ENCODE results near the gene RNF220.

RNF220 gene

DNA sequence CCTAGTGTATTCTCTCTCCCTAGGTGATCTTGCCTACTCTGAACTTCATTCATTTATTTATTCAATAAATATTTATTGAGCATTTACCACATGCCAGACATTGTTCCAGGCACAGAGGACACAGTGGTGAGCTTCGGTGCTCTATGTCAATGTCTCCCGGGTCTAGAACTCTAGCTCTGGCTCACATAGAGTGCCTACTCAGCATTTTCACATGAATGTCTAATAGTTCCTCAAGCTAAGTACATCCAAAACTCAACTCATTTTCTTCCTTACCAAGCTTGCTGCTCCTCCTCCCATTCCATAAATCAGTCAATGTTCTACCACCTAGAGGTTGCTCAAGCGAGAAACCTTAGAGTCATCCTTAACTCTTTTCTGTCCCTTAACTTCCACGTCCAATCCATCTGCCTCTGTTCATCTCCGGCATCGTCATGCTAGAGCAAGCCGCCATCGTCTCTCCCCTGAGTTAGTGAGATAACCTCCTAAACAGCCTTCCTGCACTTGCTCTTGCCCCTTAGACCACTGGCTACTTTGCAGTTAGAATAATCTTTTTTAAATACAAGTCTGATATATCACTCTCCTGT lies 201.7 kb downstream of the RNF220 start:
- no peak for DNase-seq (ENCODE audit: low read depth in 1 of 2, low spot score in 1 of 2)

- DNase-seq (ENCODE audit: low read depth in 1 of 2, low spot score in 1 of 2), result no peak
Measured at GRCh38 chr1:44608141-44608540, 203.1 kb downstream of the RNF220 start.

DNA sequence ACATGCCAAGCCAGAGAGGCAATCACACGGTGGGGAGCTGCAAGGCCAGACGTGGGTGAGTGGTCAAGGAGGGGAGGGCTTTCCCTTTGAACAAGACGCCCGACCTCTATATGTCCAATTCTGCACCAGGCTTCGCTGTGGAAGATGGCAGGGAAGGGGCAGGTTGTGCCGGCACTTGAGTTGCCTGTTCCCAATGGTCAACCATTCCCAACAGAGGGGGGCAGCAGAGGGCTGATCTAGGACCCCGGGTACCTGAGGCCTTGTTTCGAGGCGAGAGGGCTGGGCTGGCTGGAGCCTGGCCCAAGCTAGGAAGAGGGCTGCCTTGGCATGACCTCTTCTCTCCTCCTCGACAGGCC lies 204.3 kb downstream of the RNF220 start:
- no peak for DNase-seq (ENCODE audit: low read depth in 1 of 2, low spot score in 1 of 2)

- DNase-seq (ENCODE audit: low read depth in 1 of 2, low spot score in 1 of 2), result no peak
Measured at GRCh38 chr1:44609768-44610526, 204.9 kb downstream of the RNF220 start.

DNA sequence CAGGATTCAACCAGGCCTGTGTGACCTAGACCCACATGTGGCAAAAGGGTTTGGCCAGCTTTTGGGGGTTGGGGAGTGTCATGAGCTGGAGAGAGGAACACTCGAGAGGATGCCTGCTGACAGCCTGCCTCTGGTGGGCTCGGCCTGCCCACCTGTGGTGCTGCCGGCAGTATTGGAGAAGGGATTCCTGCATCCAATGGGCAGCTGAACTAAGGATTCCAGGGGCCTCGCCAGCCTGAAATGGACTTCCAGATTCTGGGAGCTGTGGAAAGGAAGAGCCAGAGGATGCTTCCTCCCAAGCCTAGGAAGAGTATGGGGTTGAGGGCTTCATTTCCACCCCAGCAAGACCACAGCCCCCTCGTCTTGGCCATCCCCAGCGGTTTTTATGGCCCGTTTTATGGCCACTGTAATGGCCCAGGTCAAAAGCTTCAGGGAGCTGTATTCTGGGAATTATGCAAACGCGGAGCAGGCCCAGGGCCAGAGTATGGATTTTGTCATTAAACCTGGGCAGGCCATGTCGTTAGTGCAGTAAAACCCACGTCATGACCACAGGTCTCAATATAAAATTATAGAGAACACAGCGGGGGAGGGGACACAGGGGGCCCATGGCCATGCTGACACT lies 205.6 kb downstream of the RNF220 start:
- no peak for DNase-seq (ENCODE audit: low read depth in 1 of 2, low spot score in 1 of 2)

DNA sequence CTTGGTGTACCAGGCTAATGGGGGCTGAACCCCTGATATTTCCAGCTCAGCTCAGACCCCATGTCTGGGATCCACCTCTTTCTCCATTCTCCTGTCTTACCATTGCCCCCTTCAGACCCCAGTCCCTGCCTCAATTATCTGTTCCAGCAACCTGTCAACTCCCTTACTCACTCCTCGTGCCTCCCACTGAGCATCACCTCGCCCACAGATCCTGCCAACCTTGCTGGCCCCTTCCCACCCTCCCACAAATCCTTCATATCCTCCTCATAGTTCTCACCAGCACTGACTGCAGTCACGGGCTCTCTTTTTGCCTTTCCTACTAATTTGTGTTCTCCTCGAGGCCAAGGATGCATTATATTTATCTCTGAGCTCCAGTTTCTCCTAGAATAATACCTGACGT lies 206.4 kb downstream of the RNF220 start:
- no peak for DNase-seq (ENCODE audit: low read depth in 1 of 2, low spot score in 1 of 2)

GRCh38 chr1:44611866-44612265 lies 206.8 kb downstream of the RNF220 start:
- no peak for DNase-seq (ENCODE audit: low read depth in 1 of 2, low spot score in 1 of 2)

DNA sequence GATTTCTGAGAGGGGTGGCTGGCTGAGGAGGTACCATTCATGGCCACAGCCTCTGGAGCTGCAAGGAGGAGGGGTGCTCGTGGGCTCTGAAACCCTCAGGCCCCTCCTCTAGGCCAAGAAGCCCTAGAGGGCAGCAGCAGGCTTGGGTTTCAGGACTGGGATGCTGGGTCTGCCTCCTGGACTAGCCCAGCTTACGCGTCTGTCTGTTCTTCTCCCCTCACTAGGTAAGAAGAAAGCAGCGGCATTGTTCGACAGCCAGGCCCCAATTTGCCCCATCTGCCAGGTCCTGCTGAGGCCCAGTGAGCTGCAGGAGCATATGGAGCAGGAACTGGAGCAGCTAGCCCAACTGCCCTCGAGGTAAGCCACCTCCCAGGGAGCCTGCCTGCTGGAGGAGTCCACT lies 208.9 kb downstream of the RNF220 start:
- no peak for DNase-seq (ENCODE audit: low read depth in 1 of 2, low spot score in 1 of 2)

GRCh38 chr1:44616284-44616990 lies 211.4 kb downstream of the RNF220 start:
- no peak for DNase-seq (ENCODE audit: low read depth in 1 of 2, low spot score in 1 of 2)

DNA sequence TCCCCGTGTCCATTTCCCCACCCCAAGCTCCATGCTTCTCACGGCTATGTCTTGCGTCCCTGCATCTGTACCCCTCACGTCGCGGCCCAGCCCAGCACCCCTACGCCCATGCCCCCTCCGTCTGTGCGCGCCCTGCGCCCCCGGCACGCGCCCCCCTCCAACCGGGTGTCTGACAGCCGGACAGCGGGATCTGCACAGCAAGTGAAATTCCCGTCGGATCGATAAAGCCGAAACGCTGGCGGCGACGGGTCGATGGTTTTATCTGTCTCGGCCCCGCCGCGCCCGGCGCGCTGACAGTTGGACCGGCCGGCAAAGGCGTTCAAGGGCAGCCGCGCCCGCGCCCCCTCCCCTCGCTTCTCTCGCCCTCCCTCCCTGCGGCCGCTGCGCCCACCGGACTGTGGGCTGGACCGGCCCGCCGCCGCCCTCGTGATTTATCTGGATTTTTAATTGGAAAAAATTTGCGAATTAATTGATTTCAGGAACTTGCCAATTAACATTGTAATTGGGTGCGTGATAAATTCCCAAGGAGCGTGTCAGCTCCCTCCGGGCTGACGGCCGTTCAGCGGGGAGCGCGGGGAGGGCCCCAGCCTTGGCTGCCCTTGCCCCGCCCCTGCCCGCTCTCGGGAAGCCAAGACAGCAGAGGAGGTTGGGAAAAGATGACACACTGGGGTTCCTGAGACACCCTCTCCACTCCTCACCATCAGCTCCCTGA lies 212.1 kb downstream of the RNF220 start:
- no peak for DNase-seq (ENCODE audit: low read depth in 1 of 2, low spot score in 1 of 2)

- no peak for DNase-seq (ENCODE audit: low read depth in 1 of 2, low spot score in 1 of 2)
Measured at GRCh38 chr1:44617703-44618029, 212.6 kb downstream of the RNF220 start.

GRCh38 chr1:44619261-44619900 lies 214.3 kb downstream of the RNF220 start:
- DNase-seq (ENCODE audit: low read depth in 1 of 2, low spot score in 1 of 2), result no peak

DNA sequence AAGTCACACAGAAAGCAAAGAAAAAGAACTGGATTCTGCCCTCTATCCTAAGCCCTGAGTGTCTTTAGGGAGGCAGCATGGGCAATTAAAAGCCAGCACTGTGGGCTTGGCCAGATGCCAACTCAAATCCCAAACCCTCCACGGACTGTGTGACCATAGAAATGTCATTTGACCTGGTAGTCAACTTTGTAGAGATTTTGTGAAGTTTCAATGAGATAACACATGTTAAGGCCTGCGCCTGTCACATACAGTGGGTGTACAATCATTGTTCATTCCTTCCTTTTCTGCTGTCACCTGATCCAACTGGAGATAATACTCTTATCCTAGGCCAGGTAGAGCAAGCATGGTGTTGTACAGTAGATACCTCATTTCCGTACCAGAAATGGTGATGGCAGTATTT lies 215.0 kb downstream of the RNF220 start:
- no peak for DNase-seq (ENCODE audit: low read depth in 1 of 2, low spot score in 1 of 2)

GRCh38 chr1:44621841-44622286 lies 216.8 kb downstream of the RNF220 start:
- DNase-seq (ENCODE audit: low read depth in 1 of 2, low spot score in 1 of 2), result no peak

DNA sequence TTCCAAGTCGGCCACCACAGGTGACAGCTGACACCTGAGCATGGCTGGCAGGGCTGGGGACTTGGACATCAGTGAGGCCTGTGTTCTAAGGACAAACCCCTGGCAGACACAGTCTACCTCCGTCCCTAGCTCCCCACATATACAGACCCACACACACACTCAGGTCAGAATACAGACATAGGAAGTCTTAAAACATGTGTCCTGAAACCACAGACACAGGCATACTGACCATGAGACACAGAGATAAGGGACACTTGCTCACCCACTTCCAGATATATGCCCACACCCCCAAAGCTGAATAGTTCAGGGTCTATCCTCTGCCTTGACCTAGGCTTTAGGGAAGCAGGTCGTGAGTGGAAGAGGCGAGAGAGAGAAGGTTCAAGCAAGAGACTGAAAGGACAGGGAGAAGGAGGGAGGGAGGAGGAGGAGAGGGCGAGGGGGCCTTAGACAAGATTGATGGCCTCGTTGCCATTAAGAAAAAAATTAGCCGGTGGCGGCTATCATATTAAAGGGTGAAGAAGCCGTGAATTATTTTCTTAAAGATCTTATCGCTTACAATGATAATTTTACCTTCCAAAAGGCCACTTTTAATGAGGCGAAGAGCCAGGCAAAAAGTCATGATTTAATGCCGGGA lies 219.3 kb downstream of the RNF220 start:
- no peak for DNase-seq (ENCODE audit: low read depth in 1 of 2, low spot score in 1 of 2)

DNA sequence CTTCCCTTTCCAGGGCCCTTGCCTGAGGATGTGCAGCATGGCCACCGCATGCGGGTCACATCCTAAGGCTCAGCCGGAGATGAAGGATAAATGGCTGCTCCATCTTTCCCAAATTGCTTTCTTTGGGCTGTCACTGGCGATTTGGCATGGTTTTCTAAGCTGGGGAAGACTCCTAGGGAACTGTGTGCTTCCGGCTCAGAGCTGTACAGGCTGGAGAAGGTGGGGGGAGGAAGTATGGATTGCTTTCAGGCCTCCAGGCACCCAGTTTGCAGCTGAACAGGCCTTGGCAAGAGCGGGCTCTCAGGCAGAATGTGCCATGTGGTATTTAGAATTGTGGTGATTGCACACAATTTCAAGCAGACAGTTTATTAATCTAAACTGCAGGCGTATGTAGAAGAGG lies 220.3 kb downstream of the RNF220 start:
- no peak for DNase-seq (ENCODE audit: low read depth in 1 of 2, low spot score in 1 of 2)

GRCh38 chr1:44628962-44629756 lies 224.1 kb downstream of the RNF220 start:
- no peak for DNase-seq (ENCODE audit: low read depth in 1 of 2, low spot score in 1 of 2)

DNA sequence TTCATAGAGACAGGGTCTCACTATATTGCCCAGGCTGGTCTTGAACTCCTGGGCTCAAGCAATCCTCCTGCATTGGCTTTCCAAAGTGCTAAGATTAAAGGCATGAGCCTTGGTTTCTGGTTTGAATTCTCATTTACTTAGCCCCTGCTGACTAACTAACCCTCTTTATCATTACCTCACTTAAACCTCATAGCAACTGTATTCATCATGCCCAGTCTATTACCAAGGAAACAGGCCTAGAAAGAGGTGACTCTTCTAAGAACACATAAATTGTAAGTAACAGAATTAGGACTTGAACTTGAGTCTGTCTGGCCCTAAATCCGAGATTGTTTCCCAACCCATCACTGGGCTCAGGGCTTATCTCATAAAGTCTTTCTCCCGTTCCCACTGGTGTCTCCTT lies 225.1 kb downstream of the RNF220 start:
- DNase-seq (ENCODE audit: low read depth in 1 of 2, low spot score in 1 of 2), result no peak

- DNase-seq (ENCODE audit: low read depth in 1 of 2, low spot score in 1 of 2), result no peak
Measured at GRCh38 chr1:44631333-44631646, 226.2 kb downstream of the RNF220 start.
